GM21381 (cell line): ENCODE results near the gene TM4SF5.

Experiments
- ATAC-seq: cut with Tn5 transposase; IDR thresholded peaks from one replicate; pipeline ENCODE4 v1.9.1; 2021; ENCODE audit warnings: mild to moderate bottlenecking, moderate library complexity; ENCODE audit not compliant: unreplicated experiment

Gene TM4SF5

GRCh38 chr17:4823373-4824089, 51.8 kb downstream of the TM4SF5 start:
- no peak for ATAC-seq

- ATAC-seq: no peak
Observed at GRCh38 chr17:4827399-4827798, 55.7 kb downstream of the TM4SF5 start.

GRCh38 chr17:4832829-4833177, 61.1 kb downstream of the TM4SF5 start:
- ATAC-seq: peak; percentile 13
